Measurements from ENCODE around the gene FNDC1. TPM values are rescaled to one million over a fixed set of nuclear protein-coding genes. Genes with fewer than 3 reads are reported as not detected.

Gene FNDC1
- total and polyA plus RNA-seq, 4 donors: 0.38 to 2.5 (median 1.1) TPM

- 52 to 58% methylated on average over 5 of the region's 5 CpGs for WGBS, 2 donors
- intact Hi-C loops (cut with DNase I): loop anchor here (5.0 kb wide), 3 partner anchors 48 to 133 kb away; no protein-coding TSS in a partner anchor
- no peak overlapping the region for H3K27ac ChIP-seq (ENCODE audit: low read depth in 1 of 2, low read length in 2 of 2)
- DNase-seq (no peak), ATAC-seq (ENCODE audit: low FRiP score) (no peak)
- H3K4me1 ChIP-seq (ENCODE audit: control insufficient read depth in 1 of 2, insufficient read depth in 2 of 2, low read length in 2 of 2): peaks cover 4 to 8% of the 10 kb centered on the region in 2 donors
- no peaks in the 10 kb centered on the region for H3K9me3 ChIP-seq (ENCODE audit: control insufficient read depth, low read length)
- H3K36me3 ChIP-seq (ENCODE audit: control insufficient read depth in 1 of 2, insufficient read depth in 2 of 2, low read length in 1 of 2): no peaks in the 10 kb centered on the region
- no peaks in the 10 kb centered on the region for H3K27me3 ChIP-seq (ENCODE audit: control insufficient read depth in 1 of 2, insufficient read depth in 2 of 2, low read length in 1 of 2)
- no peak overlapping the region for H3K4me3 ChIP-seq (ENCODE audit: low read length in 2 of 2)
These were observed 136.0 kb downstream of the FNDC1 start for GRCh38 chr6:159305159-159305558.

GRCh38 chr6:159305804-159306537 lies 136.8 kb downstream of the FNDC1 start:
- peaks cover 4 to 8% of the 10 kb centered on the region in 2 donors for H3K4me1 ChIP-seq (ENCODE audit: control insufficient read depth in 1 of 2, insufficient read depth in 2 of 2, low read length in 2 of 2)
- no peak overlapping the region for H3K27ac ChIP-seq (ENCODE audit: low read depth in 1 of 2, low read length in 2 of 2)
- H3K36me3 ChIP-seq (ENCODE audit: control insufficient read depth in 1 of 2, insufficient read depth in 2 of 2, low read length in 1 of 2): no peaks in the 10 kb centered on the region
- no peak overlapping the region for H3K4me3 ChIP-seq (ENCODE audit: low read length in 2 of 2)
- H3K27me3 ChIP-seq (ENCODE audit: control insufficient read depth in 1 of 2, insufficient read depth in 2 of 2, low read length in 1 of 2): no peaks in the 10 kb centered on the region
- intact Hi-C loops (cut with DNase I): loop anchor here (5.0 kb wide), 3 partner anchors 49 to 134 kb away; no protein-coding TSS in a partner anchor
- H3K9me3 ChIP-seq (ENCODE audit: control insufficient read depth, low read length): no peaks in the 10 kb centered on the region
- WGBS, 2 donors: 56% methylated on average over 3 of the region's 3 CpGs
- no peak for ATAC-seq (ENCODE audit: low FRiP score)
- DNase-seq: no peak

GRCh38 chr6:159307246-159307790 lies 138.1 kb downstream of the FNDC1 start:
- H3K27me3 ChIP-seq (ENCODE audit: control insufficient read depth in 1 of 2, insufficient read depth in 2 of 2, low read length in 1 of 2): no peaks in the 10 kb centered on the region
- no peak overlapping the region for H3K4me3 ChIP-seq (ENCODE audit: low read length in 2 of 2)
- peaks cover 4 to 14% of the 10 kb centered on the region in 2 donors for H3K4me1 ChIP-seq (ENCODE audit: control insufficient read depth in 1 of 2, insufficient read depth in 2 of 2, low read length in 2 of 2)
- intact Hi-C loops (cut with DNase I): loop anchor here (5.0 kb wide), 3 partner anchors 50 to 135 kb away; no protein-coding TSS in a partner anchor
- no peak for DNase-seq
- ATAC-seq (ENCODE audit: low FRiP score): no peak
- H3K9me3 ChIP-seq (ENCODE audit: control insufficient read depth, low read length): no peaks in the 10 kb centered on the region
- WGBS, 2 donors: 95 to 97% methylated on average over 2 of the region's 2 CpGs
- no peak overlapping the region for H3K27ac ChIP-seq (ENCODE audit: low read depth in 1 of 2, low read length in 2 of 2)
- H3K36me3 ChIP-seq (ENCODE audit: control insufficient read depth in 1 of 2, insufficient read depth in 2 of 2, low read length in 1 of 2): no peaks in the 10 kb centered on the region

- no peak overlapping the region for H3K4me3 ChIP-seq (ENCODE audit: low read length in 2 of 2)
- H3K36me3 ChIP-seq (ENCODE audit: control insufficient read depth in 1 of 2, insufficient read depth in 2 of 2, low read length in 1 of 2): no peaks in the 10 kb centered on the region
- no peaks in the 10 kb centered on the region for H3K9me3 ChIP-seq (ENCODE audit: control insufficient read depth, low read length)
- ATAC-seq (ENCODE audit: low FRiP score) (peak; percentile 42), DNase-seq (no peak)
- H3K4me1 ChIP-seq (ENCODE audit: control insufficient read depth in 1 of 2, insufficient read depth in 2 of 2, low read length in 2 of 2): peaks cover 4 to 14% of the 10 kb centered on the region in 2 donors
- H3K27me3 ChIP-seq (ENCODE audit: control insufficient read depth in 1 of 2, insufficient read depth in 2 of 2, low read length in 1 of 2): no peaks in the 10 kb centered on the region
- intact Hi-C loops (cut with DNase I): loop anchor here (5.0 kb wide), 3 partner anchors 51 to 136 kb away; no protein-coding TSS in a partner anchor
- 0% methylated on average over 1 of the region's 1 CpG for WGBS, 2 donors
- H3K27ac ChIP-seq (ENCODE audit: low read depth in 1 of 2, low read length in 2 of 2): no peak overlapping the region
These were observed 139.0 kb downstream of the FNDC1 start for GRCh38 chr6:159308198-159308597.

GRCh38 chr6:159309723-159310122 lies 140.5 kb downstream of the FNDC1 start:
- H3K27ac ChIP-seq (ENCODE audit: low read depth in 1 of 2, low read length in 2 of 2): peak overlapping the region; percentile 17 to 20

GRCh38 chr6:159311618-159312017 lies 142.4 kb downstream of the FNDC1 start:
- H3K36me3 ChIP-seq (ENCODE audit: control insufficient read depth in 1 of 2, insufficient read depth in 2 of 2, low read length in 1 of 2): no peaks in the 10 kb centered on the region
- no peaks in the 10 kb centered on the region for H3K27me3 ChIP-seq (ENCODE audit: control insufficient read depth in 1 of 2, insufficient read depth in 2 of 2, low read length in 1 of 2)
- intact Hi-C loops (cut with DNase I): loop anchor here in 1 of 2 donors (5.0 kb wide), 1 partner anchor 66 kb away; no protein-coding TSS in a partner anchor
- no peak overlapping the region for H3K4me3 ChIP-seq (ENCODE audit: low read length in 2 of 2)
- ATAC-seq (ENCODE audit: low FRiP score): no peak
- no peaks in the 10 kb centered on the region for H3K9me3 ChIP-seq (ENCODE audit: control insufficient read depth, low read length)
- DNase-seq: peak in 1 of 2 donors; percentile 59
- peaks cover 4 to 14% of the 10 kb centered on the region in 2 donors for H3K4me1 ChIP-seq (ENCODE audit: control insufficient read depth in 1 of 2, insufficient read depth in 2 of 2, low read length in 2 of 2)
- H3K27ac ChIP-seq (ENCODE audit: low read depth in 1 of 2, low read length in 2 of 2): peak overlapping the region in 1 of 2 donors; percentile 52
- WGBS, 2 donors: 17 to 18% methylated on average over 4 of the region's 4 CpGs

More at GRCh38 chr6:159309723-159310122, 140.5 kb downstream of the FNDC1 start:
- H3K27me3 ChIP-seq (ENCODE audit: control insufficient read depth in 1 of 2, insufficient read depth in 2 of 2, low read length in 1 of 2): no peaks in the 10 kb centered on the region
- intact Hi-C loops (cut with DNase I): loop anchor here (5.0 kb wide), 4 partner anchors 52 to 137 kb away; no protein-coding TSS in a partner anchor
- DNase-seq (no peak), ATAC-seq (ENCODE audit: low FRiP score) (no peak)
- H3K4me1 ChIP-seq (ENCODE audit: control insufficient read depth in 1 of 2, insufficient read depth in 2 of 2, low read length in 2 of 2): peaks cover 4 to 14% of the 10 kb centered on the region in 2 donors
- H3K36me3 ChIP-seq (ENCODE audit: control insufficient read depth in 1 of 2, insufficient read depth in 2 of 2, low read length in 1 of 2): no peaks in the 10 kb centered on the region
- H3K9me3 ChIP-seq (ENCODE audit: control insufficient read depth, low read length): no peaks in the 10 kb centered on the region
- WGBS, 2 donors: 96 to 100% methylated on average over 1 of the region's 1 CpG
- H3K4me3 ChIP-seq (ENCODE audit: low read length in 2 of 2): no peak overlapping the region

GRCh38 chr6:159312206-159312605 lies 143.0 kb downstream of the FNDC1 start:
- Histone ChIP-seq H3K4me3 (ENCODE audit: low read length in 2 of 2) (no peak overlapping the region), H3K4me1 (ENCODE audit: control insufficient read depth in 1 of 2, insufficient read depth in 2 of 2, low read length in 2 of 2) (peaks cover 4 to 14% of the 10 kb centered on the region in 2 donors), H3K9me3 (ENCODE audit: control insufficient read depth, low read length) (no peaks in the 10 kb centered on the region), H3K27ac (ENCODE audit: low read depth in 1 of 2, low read length in 2 of 2) (peak overlapping the region in 1 of 2 donors; percentile 52), H3K27me3 (ENCODE audit: control insufficient read depth in 1 of 2, insufficient read depth in 2 of 2, low read length in 1 of 2) (no peaks in the 10 kb centered on the region), H3K36me3 (ENCODE audit: control insufficient read depth in 1 of 2, insufficient read depth in 2 of 2, low read length in 1 of 2) (no peaks in the 10 kb centered on the region)
- intact Hi-C loops (cut with DNase I): loop anchor here in 1 of 2 donors (5.0 kb wide), 1 partner anchor 65 kb away; no protein-coding TSS in a partner anchor
- ATAC-seq (ENCODE audit: low FRiP score): no peak
- WGBS, 2 donors: 0 to 6% methylated on average over 1 of the region's 1 CpG
- no peak for DNase-seq

GRCh38 chr6:159313018-159313417 lies 143.8 kb downstream of the FNDC1 start:
- 33 to 35% methylated on average over 6 of the region's 6 CpGs for whole genome bisulfite sequencing, 2 donors
- Histone ChIP-seq H3K27me3 (ENCODE audit: control insufficient read depth in 1 of 2, insufficient read depth in 2 of 2, low read length in 1 of 2) (no peaks in the 10 kb centered on the region), H3K36me3 (ENCODE audit: control insufficient read depth in 1 of 2, insufficient read depth in 2 of 2, low read length in 1 of 2) (no peaks in the 10 kb centered on the region), H3K4me1 (ENCODE audit: control insufficient read depth in 1 of 2, insufficient read depth in 2 of 2, low read length in 2 of 2) (peaks cover 2 to 10% of the 10 kb centered on the region in 2 donors), H3K4me3 (ENCODE audit: low read length in 2 of 2) (no peak overlapping the region), H3K27ac (ENCODE audit: low read depth in 1 of 2, low read length in 2 of 2) (no peak overlapping the region), H3K9me3 (ENCODE audit: control insufficient read depth, low read length) (no peaks in the 10 kb centered on the region)
- intact Hi-C loops (cut with DNase I): loop anchor here in 1 of 2 donors (5.0 kb wide), 1 partner anchor 64 kb away; no protein-coding TSS in a partner anchor
- DNase-seq (no peak), ATAC-seq (ENCODE audit: low FRiP score) (no peak)
